ENCODE results near the gene SNX15.

- TF ChIP-seq EZH2phosphoT487 (IDR thresholded peaks at IDR 0.05; ENCODE audit: borderline replicate concordance) (no peak), CTCF (conservative IDR thresholded peaks at IDR 0.05; ENCODE audit: low read length) (no peak)
Measured at GRCh38 chr11:65089621-65090020, 62.4 kb downstream of the SNX15 start.

Measured in Loucy (cell line).